Muscle of leg (tissue), 11 donors: ENCODE data around the gene TLR2. TPM values are rescaled to one million over a fixed set of nuclear protein-coding genes. Genes with fewer than 3 reads are reported as not detected.

ENCODE experiments used
- DNase-seq: peaks from one replicate; pipeline ENCODE4 v3.0.0; 2013
- H3K27ac ChIP-seq: one replicate; pipeline ENCODE4 v1.5.1; 2013; ENCODE audit warnings: mild to moderate bottlenecking, low read length, control low read depth
- H3K27me3 ChIP-seq: one replicate; pipeline ENCODE4 v1.6.1; 2013; ENCODE audit warnings: low read length; ENCODE audit not compliant: control insufficient read depth, insufficient read depth
- H3K36me3 ChIP-seq: one replicate; pipeline ENCODE4 v1.6.1; 2013; ENCODE audit warnings: low read length; ENCODE audit not compliant: control insufficient read depth, insufficient read depth
- H3K4me1 ChIP-seq: one replicate; pipeline ENCODE4 v1.6.1; 2013; ENCODE audit warnings: low read length; ENCODE audit not compliant: control insufficient read depth, insufficient read depth
- H3K4me3 ChIP-seq: one replicate; pipeline ENCODE4 v1.5.1; 2013; ENCODE audit warnings: low read length, control low read depth
- H3K9me3 ChIP-seq: replicated peaks from 2 replicates; pipeline ENCODE4 v1.6.1; 2013; ENCODE audit warnings: low read depth, low read length; ENCODE audit not compliant: control insufficient read depth
- WGBS: methylation state at CpG from one replicate; pipeline ENCODE4 v1.1.5; 2013; ENCODE audit warnings: missing lambda C conversion rate; ENCODE audit not compliant: insufficient coverage; 5-methylcytosine and 5-hydroxymethylcytosine counted together
- polyA plus RNA-seq, 8 donors: library from polyadenylated mRNA; unstranded; fragments of 120-200 nt; gene quantifications; one replicate each; pipeline versions ENCODE4 v1.2.1 to v1.2.3, GENCODE V29; 2013; ENCODE audit warnings: inconsistent platforms in 1 of 8, low replicate concordance in 1 of 8; ENCODE audit not compliant: insufficient read length in 8 of 8, insufficient read depth in 1 of 8
- total RNA-seq: library from RNA; stranded (reverse); fragments of 120-200 nt; gene quantifications from one replicate; pipeline ENCODE4 v1.2.4, GENCODE V29; 2013

Gene TLR2
- total and polyA plus RNA-seq, 9 donors, result 1.5 to 3.6 (median 2.5) TPM

DNA sequence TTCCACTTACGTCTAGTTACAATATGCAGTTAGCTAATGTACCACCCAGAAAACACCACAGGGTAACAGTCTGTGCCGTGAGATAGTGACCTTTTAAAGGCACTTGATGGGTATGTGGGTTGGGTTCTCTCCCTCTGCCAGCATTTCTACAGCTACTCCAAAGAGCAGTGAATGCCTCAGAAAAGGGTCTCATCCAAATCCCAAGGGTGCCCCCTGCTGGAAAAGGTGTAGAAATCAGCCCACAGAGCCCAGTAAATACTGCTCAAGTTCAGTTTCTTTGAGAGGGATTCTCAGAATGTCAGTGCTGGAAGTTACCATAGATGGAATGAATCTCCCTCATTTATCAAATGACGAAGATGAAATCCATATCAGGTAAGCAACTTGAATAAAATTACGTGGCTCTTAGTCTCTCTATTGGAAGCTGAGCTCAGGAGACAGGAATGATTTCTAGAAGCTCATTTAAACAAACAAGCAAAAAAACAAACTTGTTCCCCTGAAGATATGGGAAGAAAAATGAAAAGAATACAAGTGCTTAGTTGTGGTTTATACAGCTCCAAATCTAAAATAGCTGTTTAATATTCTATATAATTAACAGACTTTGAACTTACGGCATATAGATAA lies 66.2 kb downstream of the TLR2 start:
- no peaks in the 10 kb centered on the region for H3K27me3 ChIP-seq
- WGBS, result 80% methylated on average over 1 of the region's 5 CpGs
- peak; percentile 87 for DNase-seq

DNA sequence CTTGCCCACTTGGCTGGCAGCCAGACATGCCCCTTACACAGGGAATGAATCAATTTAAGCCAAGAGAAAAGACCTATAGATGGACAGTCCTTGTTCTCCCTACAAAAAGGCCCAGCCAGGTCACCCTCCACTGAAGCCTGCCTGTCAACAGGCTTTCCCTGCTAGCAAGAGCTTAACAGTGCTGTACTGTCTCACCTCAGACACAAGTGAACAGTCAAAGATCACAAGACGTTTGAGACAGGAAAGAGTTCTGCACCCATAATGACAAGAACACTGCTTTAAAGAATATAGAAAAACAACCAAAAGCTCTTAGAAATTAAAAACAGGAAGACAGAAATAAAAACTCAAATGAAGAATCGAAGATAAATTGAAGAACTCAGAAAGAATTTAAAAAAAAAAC lies 71.1 kb downstream of the TLR2 start:
- no peak for DNase-seq
- Histone ChIP-seq H3K36me3 (no peaks in the 10 kb centered on the region), H3K4me3 (no peak overlapping the region), H3K27ac (no peak overlapping the region), H3K9me3 (peaks cover 6% of the 10 kb centered on the region), H3K27me3 (peaks cover 16% of the 10 kb centered on the region), H3K4me1 (peaks cover 5% of the 10 kb centered on the region)
- no CpG with 5 or more reads among the region's 2 CpGs for WGBS

More for the DNA sequence above, 66.2 kb downstream of the TLR2 start:
- peaks cover 6% of the 10 kb centered on the region for H3K9me3 ChIP-seq
- no peak overlapping the region for H3K27ac ChIP-seq
- H3K4me3 ChIP-seq, result no peak overlapping the region
- no peaks in the 10 kb centered on the region for H3K4me1 ChIP-seq
- H3K36me3 ChIP-seq, result no peaks in the 10 kb centered on the region

Other genes starting within 250 kb of the TLR2 start
- 35.1 TPM for gene TMEM131L, start 217.9 kb upstream of the TLR2 start, total RNA-seq
- gene TMEM131L, start 217.9 kb upstream of the TLR2 start, polyA plus RNA-seq, result 10 to 100 TPM; 38.4 to 69.6 (median 45.7) TPM
- gene RNF175, start 75.7 kb downstream of the TLR2 start, total RNA-seq, result 1.2 TPM
- 1 to 10 TPM in 3 of 8 donors, under 1 TPM in 5; 0.39 to 2.2 (median 0.82) TPM for gene RNF175, start 75.7 kb downstream of the TLR2 start, polyA plus RNA-seq
- gene SFRP2, start 104.8 kb downstream of the TLR2 start, total RNA-seq, result 51.2 TPM
- 100 to 1,000 TPM in 3 of 8 donors, 10 to 100 TPM in 5; 33.7 to 136 (median 75.5) TPM for gene SFRP2, start 104.8 kb downstream of the TLR2 start, polyA plus RNA-seq